ENCODE measurements around the gene TTLL11. TPM values are rescaled to one million over a fixed set of nuclear protein-coding genes. Genes with fewer than 3 reads are reported as not detected.

The TTLL11 gene
- total and polyA plus RNA-seq, 2 experiments from 2014 or later, result 0.57 to 1.4 TPM

GRCh38 chr9:121778252-121779225 is 314.6 kb downstream of the TTLL11 start:
- H3K36me3 ChIP-seq (ENCODE audit: insufficient read depth), result peaks cover under 1% of the 10 kb centered on the region
- Mint-ChIP-seq H3K9me3 (no peaks in the 10 kb centered on the region), H3K4me3 (no peak overlapping the region), H3K27ac (no peak overlapping the region), H3K4me1 (peaks cover 13% of the 10 kb centered on the region), H3K36me3 (ENCODE audit: low read depth) (peaks cover 50% of the 10 kb centered on the region), H3K27me3 (ENCODE audit: insufficient read depth, low read depth, poor library complexity) (peaks cover 8% of the 10 kb centered on the region)
- H3K4me3 ChIP-seq, result no peak overlapping the region
- DNase-seq (ENCODE audit: low spot score) (no peak), ATAC-seq (no peak)
- TF ChIP-seq REST (IDR thresholded peaks at IDR 0.05; ENCODE audit: unreplicated experiment), result no peak
- no peak for TF ChIP-seq ZNF114 (CRISPR knock-in tag; IDR thresholded peaks at IDR 0.05)
- TF ChIP-seq ETS1 (IDR thresholded peaks at IDR 0.05), result no peak
- TF ChIP-seq CREB1 (CRISPR knock-in tag; IDR thresholded peaks at IDR 0.05; ENCODE audit: low read depth), result no peak
- no peak for TF ChIP-seq POLR2AphosphoS5 (IDR thresholded peaks at IDR 0.05; ENCODE audit: low read depth)
- peaks cover 5% of the 10 kb centered on the region for H3K4me1 ChIP-seq (ENCODE audit: insufficient read depth)
- H3F3A ChIP-seq (replicated peaks; ENCODE audit: low read depth), result no peaks in the 10 kb centered on the region
- peaks cover 5% of the 10 kb centered on the region; the same call in 1 of the 2 replicates for H3K79me2 ChIP-seq (replicated peaks; ENCODE audit: insufficient read depth)
- no peaks in the 10 kb centered on the region for H3K9me2 ChIP-seq (ENCODE audit: insufficient read depth)
- no peaks in the 10 kb centered on the region; the same call in none of the 2 replicates for H4K20me1 ChIP-seq (replicated peaks; ENCODE audit: insufficient read depth)
- H3K27ac ChIP-seq (ENCODE audit: low read depth), result no peak overlapping the region
- no peaks in the 10 kb centered on the region for H3K27me3 ChIP-seq (ENCODE audit: insufficient read depth)
- no peak overlapping the region for H2AFZ ChIP-seq
- H3K4me2 ChIP-seq, result no peak overlapping the region

GRCh38 chr9:121776739-121777637 is 316.1 kb downstream of the TTLL11 start:
- H3K36me3 ChIP-seq (ENCODE audit: insufficient read depth), result peaks cover 3% of the 10 kb centered on the region
- no peaks in the 10 kb centered on the region for H3F3A ChIP-seq (replicated peaks; ENCODE audit: low read depth)
- Mint-ChIP-seq H3K27ac (no peak overlapping the region), H3K4me3 (no peak overlapping the region), H3K4me1 (peaks cover 5% of the 10 kb centered on the region; the same call in 2 of the 3 replicates), H3K9me3 (no peaks in the 10 kb centered on the region), H3K36me3 (ENCODE audit: low read depth) (peaks cover 47% of the 10 kb centered on the region), H3K27me3 (ENCODE audit: insufficient read depth, low read depth, poor library complexity) (peaks cover 8% of the 10 kb centered on the region)
- no peak overlapping the region for H3K4me3 ChIP-seq
- no peak overlapping the region for H3K4me2 ChIP-seq
- H3K27ac ChIP-seq (ENCODE audit: low read depth), result no peak overlapping the region
- H4K20me1 ChIP-seq (replicated peaks; ENCODE audit: insufficient read depth), result no peaks in the 10 kb centered on the region; the same call in none of the 2 replicates
- H3K9me2 ChIP-seq (ENCODE audit: insufficient read depth), result no peaks in the 10 kb centered on the region
- H3K4me1 ChIP-seq (ENCODE audit: insufficient read depth), result no peaks in the 10 kb centered on the region
- no peak overlapping the region for H2AFZ ChIP-seq
- no peaks in the 10 kb centered on the region for H3K27me3 ChIP-seq (ENCODE audit: insufficient read depth)
- H3K79me2 ChIP-seq (replicated peaks; ENCODE audit: insufficient read depth), result peaks cover 5% of the 10 kb centered on the region; the same call in 1 of the 2 replicates
- DNase-seq (ENCODE audit: low spot score) (no peak), ATAC-seq (no peak)
- TF ChIP-seq EZH2 (IDR thresholded peaks at IDR 0.05; ENCODE audit: low read depth, unreplicated experiment) (no peak), NANOG (IDR thresholded peaks at IDR 0.05; ENCODE audit: borderline replicate concordance) (no peak), JUNB (IDR thresholded peaks at IDR 0.05; ENCODE audit: unreplicated experiment) (no peak), ZNF331 (CRISPR knock-in tag; IDR thresholded peaks at IDR 0.05; ENCODE audit: low read depth) (no peak), POLR2AphosphoS5 (IDR thresholded peaks at IDR 0.05; ENCODE audit: low read depth) (no peak), ETS1 (IDR thresholded peaks at IDR 0.05) (no peak), CREB1 (CRISPR knock-in tag; IDR thresholded peaks at IDR 0.05; ENCODE audit: low read depth) (no peak), STAT1 (IDR thresholded peaks at IDR 0.05; ENCODE audit: unreplicated experiment) (no peak), ZNF114 (CRISPR knock-in tag; IDR thresholded peaks at IDR 0.05) (no peak), EZH2phosphoT487 (IDR thresholded peaks at IDR 0.05; ENCODE audit: unreplicated experiment) (no peak)
- TF ChIP-seq, protein P1, sequence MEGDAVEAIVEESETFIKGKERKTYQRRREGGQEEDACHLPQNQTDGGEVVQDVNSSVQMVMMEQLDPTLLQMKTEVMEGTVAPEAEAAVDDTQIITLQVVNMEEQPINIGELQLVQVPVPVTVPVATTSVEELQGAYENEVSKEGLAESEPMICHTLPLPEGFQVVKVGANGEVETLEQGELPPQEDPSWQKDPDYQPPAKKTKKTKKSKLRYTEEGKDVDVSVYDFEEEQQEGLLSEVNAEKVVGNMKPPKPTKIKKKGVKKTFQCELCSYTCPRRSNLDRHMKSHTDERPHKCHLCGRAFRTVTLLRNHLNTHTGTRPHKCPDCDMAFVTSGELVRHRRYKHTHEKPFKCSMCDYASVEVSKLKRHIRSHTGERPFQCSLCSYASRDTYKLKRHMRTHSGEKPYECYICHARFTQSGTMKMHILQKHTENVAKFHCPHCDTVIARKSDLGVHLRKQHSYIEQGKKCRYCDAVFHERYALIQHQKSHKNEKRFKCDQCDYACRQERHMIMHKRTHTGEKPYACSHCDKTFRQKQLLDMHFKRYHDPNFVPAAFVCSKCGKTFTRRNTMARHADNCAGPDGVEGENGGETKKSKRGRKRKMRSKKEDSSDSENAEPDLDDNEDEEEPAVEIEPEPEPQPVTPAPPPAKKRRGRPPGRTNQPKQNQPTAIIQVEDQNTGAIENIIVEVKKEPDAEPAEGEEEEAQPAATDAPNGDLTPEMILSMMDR (conservative IDR thresholded peaks at IDR 0.05; ENCODE audit: low read depth in 2 of 2), result no peak
